K562 (cell line): Measurements from ENCODE around the gene SERPINF2. TPM values are rescaled to one million over a fixed set of nuclear protein-coding genes. Genes with fewer than 3 reads are reported as not detected.

ENCODE experiments used
- ATAC-seq: fragments of 200-7000 bp; cut with Tn5 transposase; 3 replicates; pipeline ENCODE4 v1.9.1; 2020; ENCODE audit warnings: moderate library complexity
- BruUV-seq: library from RNA; stranded (reverse); fragments of 400-500 nt; replicated peaks from 2 replicates; lab custom pipeline; 2021; lab: Mats Ljungman, UMichigan
- CTCF ChIA-PET: fragments of 300-600 bp; formaldehyde crosslinking; extraction: SDS; loops from one replicate; lab custom pipeline; 2021; ENCODE audit warnings: low intra/inter-chr PET ratio; lab: Yijun Ruan, JAX
- POLR2A ChIA-PET: fragments of 300-600, 350-650 bp; sonication (Branson Sonifier 250); formaldehyde crosslinking; extraction: SDS; loops from one replicate; lab custom pipeline; 2021; ENCODE audit warnings: antibody characterized with exemption, inconsistent platforms; lab: Yijun Ruan, JAX
- DNase-seq, 4 experiments: peaks; one replicate each; pipeline versions ENCODE4 v3.0.0 to v3.0.0-alpha.2; 2011 to 2018; ENCODE audit warnings: low spot score in 3 of 4, mixed read lengths in 3 of 4; ENCODE audit errors: extremely low read depth in 1 of 4
- FAIRE-seq: peaks from 2 replicates; lab custom pipeline; 2011; peaks lifted over from hg19 to GRCh38; lab: Jason Lieb, UNC
- H2AFZ ChIP-seq: 2 replicates; pipeline ENCODE4 v1.6.0; 2011; ENCODE audit warnings: low read depth, low read length, control low read depth, inconsistent platforms
- H3K27ac ChIP-seq: fragments of 200-600 bp; 3 replicates; pipeline ENCODE4 v1.8.0; 2011; ENCODE audit warnings: low read depth, mild to moderate bottlenecking, control low read depth, inconsistent platforms, low read length, moderate library complexity, mixed read lengths; ENCODE audit errors: extremely low read depth
- H3K27me3 ChIP-seq, 2 experiments: fragments of 300-600 bp in 1 of 2; 2 replicates in 1 of 2; 3 replicates in 1 of 2; pipeline versions ENCODE4 v1.6.0 to v1.8.0; 2011; ENCODE audit warnings: inconsistent platforms in 2 of 2, low read length in 2 of 2, mild to moderate bottlenecking in 1 of 2, mixed read lengths in 1 of 2, moderate library complexity in 1 of 2; ENCODE audit not compliant: control insufficient read depth in 2 of 2, insufficient read depth in 2 of 2
- H3K36me3 ChIP-seq: fragments of 300-600 bp; 3 replicates; pipeline ENCODE4 v1.8.0; 2011; ENCODE audit warnings: mild to moderate bottlenecking, low read length, inconsistent platforms; ENCODE audit not compliant: control insufficient read depth, insufficient read depth
- H3K4me1 ChIP-seq, 2 experiments: fragments of 200-600 bp in 1 of 2; replicated peaks in 1 of 2; 2 replicates in 1 of 2; 3 replicates in 1 of 2; pipeline versions ENCODE4 v1.5.1 to v1.8.0; 2011; ENCODE audit warnings: inconsistent platforms in 2 of 2, low read length in 2 of 2, mild to moderate bottlenecking in 1 of 2, mixed read lengths in 1 of 2, moderate library complexity in 1 of 2; ENCODE audit not compliant: control insufficient read depth in 2 of 2, insufficient read depth in 2 of 2
- H3K4me2 ChIP-seq: 2 replicates; pipeline ENCODE4 v1.6.1; 2011; ENCODE audit warnings: low read length, control low read depth, inconsistent platforms, mixed read lengths; ENCODE audit not compliant: insufficient read depth
- H3K4me3 ChIP-seq: fragments of 200-600 bp; sonication (generic), shearing (Covaris generic); 2 replicates; pipeline ENCODE4 v1.5.1; 2016; ENCODE audit warnings: control low read depth, inconsistent platforms
- H3K79me2 ChIP-seq: fragments of 200-600 bp; 3 replicates; pipeline ENCODE4 v1.8.0; 2011; ENCODE audit warnings: low read length, inconsistent platforms; ENCODE audit not compliant: control insufficient read depth, insufficient read depth
- H3K9ac ChIP-seq, 2 experiments: 2 replicates each; pipeline versions ENCODE4 v1.6.0 to v1.6.1; 2011; ENCODE audit warnings: low read depth in 2 of 2, low read length in 2 of 2, control low read depth in 1 of 2, inconsistent platforms in 1 of 2, mild to moderate bottlenecking in 1 of 2, mixed read lengths in 1 of 2; ENCODE audit not compliant: insufficient read depth in 1 of 2
- H3K9me1 ChIP-seq: one replicate; pipeline ENCODE4 v1.6.0; 2011; ENCODE audit warnings: inconsistent platforms, mild to moderate bottlenecking, low read length, moderate library complexity; ENCODE audit not compliant: control insufficient read depth, insufficient read depth
- H3K9me3 ChIP-seq: replicated peaks from 2 replicates; pipeline ENCODE4 v1.5.1; 2011; ENCODE audit warnings: low read depth, low read length, inconsistent platforms; ENCODE audit not compliant: control insufficient read depth, insufficient read depth
- H4K20me1 ChIP-seq: replicated peaks from 2 replicates; pipeline ENCODE4 v1.6.1; 2011; ENCODE audit warnings: low read length, inconsistent platforms, mixed read lengths; ENCODE audit not compliant: control insufficient read depth, insufficient read depth
- CUX1 ChIP-seq: fragments of 200-800 bp; sonication (Bioruptor generic); IDR thresholded peaks from 2 replicates; pipeline ENCODE4 v1.6.1; 2016; ENCODE audit warnings: missing genetic modification characterization, missing compliant biosample characterization
- FOSL1 ChIP-seq: fragments of 200-800 bp; sonication (Bioruptor generic); conservative IDR thresholded peaks from 2 replicates; pipeline ENCODE4 v1.6.1; 2016; ENCODE audit warnings: missing genetic modification characterization, missing compliant biosample characterization
- POLR3G ChIP-seq: IDR thresholded peaks from 2 replicates; pipeline ENCODE4 v1.6.1; 2011; ENCODE audit not compliant: insufficient read length, insufficient replicate concordance; ENCODE audit errors: extremely low read depth
- ZFP91 ChIP-seq: sonication (generic); formaldehyde crosslinking; IDR thresholded peaks from 2 replicates; pipeline ENCODE4 v1.8.0; 2022; ENCODE audit warnings: mild to moderate bottlenecking, missing genetic modification reagents
- WGBS: fragments of 100-300 bp; shearing (Covaris generic); methylation state at CpG from one replicate; pipeline ENCODE4 v1.1.6; 2016; ENCODE audit warnings: low coverage, mixed read lengths; ENCODE audit not compliant: insufficient coverage; ENCODE audit errors: missing lambda C conversion rate; 5-methylcytosine and 5-hydroxymethylcytosine counted together
- in situ Hi-C: fragments of 300-500 bp; cut with MboI; formaldehyde crosslinking; loops from 4 replicates; pipeline ENCODE4 v1.15.0; 2018; ENCODE audit warnings: inconsistent platforms, mixed read lengths
- intact Hi-C: fragments of 100-400 bp; cut with micrococcal nuclease; formaldehyde crosslinking; loops from 2 replicates; pipeline ENCODE4 v1.14.2; 2022
- polyA plus RNA-seq, 8 experiments: library from polyadenylated mRNA; depleted of rRNA in 4 of 8; stranded (reverse) in 5 of 8; unstranded in 3 of 8; fragments of >200 nt; fragmentation: Nextera tagmentation in 2 of 8; fragmentation: Illumina TruSeq in 1 of 8; extraction: Ambion mirVana in 2 of 8; extraction: Trizol in 1 of 8; gene quantifications; 2 replicates each; pipeline versions ENCODE4 v1.2.1 to v1.2.3, GENCODE V29; 2011 to 2014; ENCODE audit warnings: inconsistent platforms in 1 of 8, missing spikeins in 1 of 8
- total RNA-seq, 7 experiments: library from RNA; depleted of rRNA in 6 of 7; stranded (reverse); fragments of >200 nt in 6 of 7; fragmentation: Illumina TruSeq in 2 of 7; extraction: Trizol in 2 of 7; gene quantifications; 2 replicates each; pipeline versions ENCODE4 v1.2.1 to v1.2.3, GENCODE V29; 2011 to 2021; ENCODE audit warnings: low replicate concordance in 1 of 7

Gene SERPINF2
- total and polyA plus RNA-seq, 9 of the 15 experiments (the other 6 are each of a cell fraction or from before 2014, with no cell fraction given): 0.22 TPM; not detected in 8

GRCh38 chr17:1789936-1790335 is 47.3 kb downstream of the SERPINF2 start (continued):
- no peak for TF ChIP-seq CUX1

GRCh38 chr17:1792495-1793446 is 50.1 kb downstream of the SERPINF2 start:
- Histone ChIP-seq H2AFZ (no peak overlapping the region), H3K4me3 (no peak overlapping the region), H3K36me3 (0 out of 3 replicates have a peak, but pooled peaks cover 6% of the 10 kb centered on the region), H3K79me2 (no peaks in the 10 kb centered on the region; the same call in 2 of the 3 replicates), H4K20me1 (no peaks in the 10 kb centered on the region), H3K27ac (peak overlapping the region; percentile 45; the same call in 1 of the 3 replicates), H3K9me3 (no peaks in the 10 kb centered on the region), H3K9ac (peak overlapping the region in 1 of 2 experiments; percentile 81; a peak in 1 of 4 replicates), H3K9me1 (no peaks in the 10 kb centered on the region), H3K4me1 (peaks cover 25 to 28% of the 10 kb centered on the region in 2 experiments; a peak in 4 of 5 replicates), H3K27me3 (no peaks in the 10 kb centered on the region), H3K4me2 (peak overlapping the region; percentile 14; the same call in 1 of the 2 replicates)
- CTCF ChIA-PET: no interaction called here
- in situ Hi-C loops: no loop called here
- BruUV-seq: no TSS peak
- POLR2A ChIA-PET: interaction anchor here (0.7 to 1.5 kb wide), 3 partner anchors 11 to 23 kb away, joined by 3 to 4 read pairs (median 3); no protein-coding TSS in a partner anchor
- 28% methylated on average over 21 of the region's 23 CpGs for WGBS
- ATAC-seq (peak; percentile 67), FAIRE-seq (peak; percentile 46), DNase-seq (peak in 1 of 4 experiments; percentile 23)
- intact Hi-C loops: no loop called here
- TF ChIP-seq ZFP91 (CRISPR knock-in tag): no peak
- TF ChIP-seq POLR3G: no peak
- peak; percentile 12; the same call in 1 of the 2 replicates for TF ChIP-seq FOSL1 (tag)
